Stimulated activated CD4-positive, alpha-beta T cell treated with anti-CD3 and anti-CD28 coated beads, Interleukin-1b, Interleukin-23, amount 100 ng/mL, for 48 hours (primary cell): ENCODE data around the gene FLT3.
"Not testable (repeated sequence)": the region's sequence is repeated elsewhere in the genome, so short reads cannot be mapped to it uniquely, and the experiment has no call there.

Experiments
- DNase-seq: peaks from one replicate; pipeline ENCODE4 v3.0.0-alpha.2; 2020

FLT3 gene

DNA sequence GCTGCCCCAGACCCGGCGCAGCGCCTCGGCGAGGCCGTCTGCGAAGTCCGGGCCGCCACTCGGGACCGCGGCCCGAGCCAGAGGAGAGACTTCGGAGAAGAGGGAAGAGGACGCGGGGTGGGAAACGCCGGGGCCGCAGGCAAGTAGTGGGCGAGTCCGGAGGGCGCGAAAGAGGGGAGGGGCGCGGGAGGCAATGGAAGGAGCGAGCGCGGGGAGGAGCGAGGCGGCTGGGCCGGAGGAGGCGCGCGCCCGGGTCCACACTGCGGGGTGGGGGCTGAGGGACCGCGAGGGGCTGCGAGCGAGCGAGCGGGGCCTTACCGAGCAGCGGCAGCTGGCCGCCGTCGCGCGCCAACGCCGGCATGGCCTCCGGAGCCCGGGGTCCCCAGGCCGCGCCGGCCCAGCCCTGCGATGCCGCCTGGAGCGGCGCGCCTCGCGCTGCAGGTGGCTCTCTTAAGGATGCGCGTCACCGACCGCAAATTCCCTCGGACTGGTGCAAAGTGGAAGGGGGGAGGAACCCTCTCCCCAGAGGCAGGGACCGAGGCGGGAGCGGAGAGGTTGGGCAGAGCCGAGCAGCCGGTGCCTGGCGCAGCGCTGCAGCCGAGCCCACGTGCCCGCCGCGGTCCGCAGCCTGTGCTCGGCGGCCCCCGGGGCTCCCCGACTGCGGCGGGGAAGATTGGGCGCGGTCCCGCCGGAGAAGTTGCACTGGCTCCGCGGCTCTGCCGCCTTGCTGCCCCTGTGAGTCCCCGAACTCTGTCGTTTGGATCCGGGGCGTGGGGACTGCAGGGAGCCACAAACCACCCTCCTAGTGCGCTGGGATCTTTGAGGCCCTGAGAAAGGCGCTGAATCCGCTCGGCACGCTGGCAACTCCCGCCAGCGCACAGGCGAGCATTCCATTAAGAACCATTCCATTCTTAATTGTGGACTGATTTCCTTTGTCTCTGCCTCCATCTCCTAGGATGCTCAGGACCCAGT, at the start of gene FLT3:
Gene FLT3 (minus strand): TSS at position 427 of the 972 bp plus-strand sequence. CDS start 66 bp downstream, at position 361.
- DNase-seq = peak; percentile 16

DNA sequence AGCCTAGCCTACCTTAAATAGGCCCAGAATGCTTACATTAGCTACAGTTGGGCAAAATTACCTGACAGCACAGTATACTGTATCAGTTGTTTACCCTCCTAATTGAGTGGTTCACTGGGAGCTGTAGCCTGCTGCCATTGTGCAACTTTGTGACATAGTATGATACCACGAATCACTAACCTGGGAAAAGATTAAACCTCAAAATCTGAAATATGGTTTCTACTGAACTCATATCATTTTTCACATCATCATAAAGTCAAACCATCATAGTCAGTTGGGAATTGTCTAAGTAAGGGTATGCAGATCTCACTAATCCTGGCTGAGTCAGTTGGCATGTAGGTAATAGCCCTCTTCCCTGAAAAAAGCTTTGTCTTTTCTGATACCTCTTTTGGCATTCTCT, 47.1 kb upstream of the FLT3 start:
- DNase-seq = peak; percentile 6

DNA sequence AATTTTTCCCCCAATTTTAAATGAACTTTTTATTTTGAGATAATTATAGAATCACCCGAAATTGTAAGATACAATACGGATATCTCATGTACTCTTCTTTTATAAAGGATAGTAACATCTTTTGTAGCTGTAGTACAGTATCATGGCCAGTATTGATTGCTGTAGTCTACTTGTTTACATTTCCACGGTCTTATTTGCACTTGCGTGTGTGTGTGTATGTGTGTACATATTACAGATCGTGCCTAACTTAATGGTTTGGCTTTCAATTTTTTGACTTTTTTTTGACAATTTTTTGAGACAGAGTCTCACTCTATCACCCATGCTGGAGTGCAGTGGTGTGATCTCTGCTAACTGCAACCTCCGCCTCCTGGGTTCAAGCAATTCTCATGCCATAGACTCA, 44.7 kb upstream of the FLT3 start:
- no peak for DNase-seq

DNA sequence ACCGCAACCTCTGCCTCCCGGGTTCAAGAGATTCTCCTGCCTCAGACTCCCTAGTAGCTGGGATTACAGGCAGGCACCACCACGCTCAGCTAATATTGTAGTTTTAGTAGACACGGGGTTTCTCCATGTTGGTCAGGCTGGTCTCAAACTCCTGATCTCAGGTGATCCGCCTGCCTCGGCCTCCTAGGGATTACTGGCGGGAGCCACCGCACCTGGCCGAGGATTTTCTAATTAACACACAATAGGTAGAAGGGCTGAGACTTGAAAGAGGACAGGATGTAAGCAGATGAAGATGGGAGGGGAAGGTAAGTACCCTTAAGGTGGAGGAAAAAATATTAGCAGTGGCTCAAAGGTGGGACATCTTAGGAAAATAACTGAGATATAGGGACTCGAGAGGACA, 41.2 kb upstream of the FLT3 start:
- DNase-seq = not testable (repeated sequence)

- DNase-seq = no peak
Measured at GRCh38 chr13:28140433-28141125, 40.2 kb upstream of the FLT3 start.

- DNase-seq = peak; percentile 87
Measured at GRCh38 chr13:28138756-28139470, 38.5 kb upstream of the FLT3 start.

DNA sequence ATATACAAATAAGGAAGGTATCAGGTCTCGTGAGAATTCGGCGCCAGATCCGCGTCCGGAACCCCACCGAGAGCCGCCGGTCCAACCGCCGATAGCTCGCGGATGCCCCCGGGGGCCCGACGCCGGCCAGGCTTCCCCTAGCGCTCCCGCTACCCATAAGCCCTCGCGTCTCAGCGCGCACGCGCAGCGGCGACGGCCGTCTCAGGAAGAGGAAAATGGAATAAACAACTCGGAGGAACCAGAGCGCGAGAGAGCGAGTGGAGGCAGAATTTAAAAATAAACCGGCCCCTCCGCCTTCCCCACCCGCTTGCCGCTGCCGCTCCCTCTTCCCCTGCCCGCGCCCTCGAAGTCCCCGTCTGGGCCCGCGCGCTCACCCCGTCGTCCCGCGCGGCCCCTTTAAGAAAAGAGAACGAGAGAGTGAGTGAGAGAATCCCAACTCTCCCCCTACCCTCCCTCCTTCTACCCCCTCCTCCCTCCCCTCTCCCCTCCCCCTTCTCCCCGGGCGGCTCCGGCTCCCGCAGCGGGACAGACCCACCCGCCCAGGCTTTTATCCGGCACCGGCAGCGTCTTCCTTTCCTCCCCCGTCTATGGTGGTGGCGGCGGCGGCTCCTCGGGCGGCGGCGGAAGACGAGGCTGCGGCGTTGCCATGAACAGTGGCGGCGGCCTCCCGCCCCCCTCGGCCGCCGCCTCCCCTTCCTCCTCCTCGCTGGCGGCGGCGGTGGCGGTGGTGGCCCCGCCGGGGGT, 37.8 kb upstream of the FLT3 start, which contains the start of gene PAN3:
Gene PAN3 (plus strand): TSS at position 534 of the 744 bp plus-strand sequence. CDS start 113 bp downstream, at position 647.
- DNase-seq = peak; percentile 90

GRCh38 chr13:28137596-28137995, 37.2 kb upstream of the FLT3 start:
- DNase-seq = no peak

GRCh38 chr13:28136916-28137315, 36.5 kb upstream of the FLT3 start:
- no peak for DNase-seq

DNA sequence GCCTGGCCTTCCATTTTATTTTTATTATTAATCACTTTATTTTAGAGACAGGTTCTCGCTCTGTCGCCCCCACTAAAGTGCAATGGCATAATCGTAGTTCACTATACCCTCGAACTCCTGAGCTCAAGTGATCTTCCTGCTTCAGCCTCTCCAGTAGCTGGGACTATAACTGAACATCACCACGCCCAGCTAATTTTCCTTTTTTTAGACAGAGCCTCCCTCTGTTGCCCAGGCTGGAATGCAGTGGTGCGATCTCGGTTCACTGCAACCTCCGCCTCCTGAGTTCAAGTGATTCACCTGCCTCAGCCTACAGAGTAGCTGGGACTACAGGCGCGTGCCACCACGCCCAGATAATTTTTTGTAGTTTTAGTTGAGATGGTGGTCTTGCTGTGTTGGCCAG, 31.3 kb upstream of the FLT3 start:
- no peak for DNase-seq

GRCh38 chr13:28129911-28130693, 29.7 kb upstream of the FLT3 start:
- DNase-seq = no peak

DNA sequence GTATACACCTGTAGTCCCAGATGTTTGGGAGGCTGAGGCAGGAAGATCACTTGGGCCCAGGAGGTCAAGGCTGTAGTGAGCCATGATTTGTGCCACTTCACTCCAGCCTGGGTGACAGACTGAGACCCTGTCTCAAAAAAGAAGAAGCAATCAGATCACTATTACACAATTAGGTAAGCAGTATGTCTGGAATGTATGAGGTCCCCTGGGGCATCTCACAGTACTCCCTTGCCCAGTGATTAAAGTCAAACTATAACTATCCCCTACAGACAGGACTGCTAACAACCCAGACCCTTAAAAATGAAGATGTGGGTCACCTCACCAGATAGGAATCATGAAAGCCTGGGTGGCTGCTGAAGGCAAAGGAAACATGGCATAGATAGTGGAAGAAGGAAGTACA, 28.6 kb upstream of the FLT3 start:
- no peak for DNase-seq

GRCh38 chr13:28128030-28128429, 27.7 kb upstream of the FLT3 start:
- no peak for DNase-seq

GRCh38 chr13:28121224-28121623, 20.8 kb upstream of the FLT3 start:
- no peak for DNase-seq

- no peak for DNase-seq
Measured at GRCh38 chr13:28120317-28120716, 19.9 kb upstream of the FLT3 start.

- no peak for DNase-seq
Measured at GRCh38 chr13:28117689-28118377, 17.5 kb upstream of the FLT3 start.

DNA sequence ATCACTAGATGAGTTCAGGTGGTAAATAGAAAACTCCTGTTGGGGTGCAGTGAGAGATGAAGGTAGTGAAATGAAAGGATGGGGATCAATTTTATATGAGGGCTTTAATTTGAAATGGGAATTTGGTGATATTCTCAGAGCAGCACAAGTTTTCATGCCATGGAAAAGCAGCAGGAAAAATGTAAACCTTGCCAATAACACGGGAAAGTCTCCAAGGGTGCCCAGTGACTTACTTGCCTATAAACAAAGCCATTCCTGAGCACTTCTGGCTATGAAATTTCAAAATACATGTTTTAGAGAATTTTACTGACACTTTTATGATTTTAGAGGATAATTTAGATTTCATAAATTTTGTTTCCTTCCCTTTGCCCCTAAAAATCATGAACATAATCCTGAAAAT, 16.4 kb upstream of the FLT3 start:
- no peak for DNase-seq

- no peak for DNase-seq
Measured at GRCh38 chr13:28110414-28110813, 10.0 kb upstream of the FLT3 start.

DNA sequence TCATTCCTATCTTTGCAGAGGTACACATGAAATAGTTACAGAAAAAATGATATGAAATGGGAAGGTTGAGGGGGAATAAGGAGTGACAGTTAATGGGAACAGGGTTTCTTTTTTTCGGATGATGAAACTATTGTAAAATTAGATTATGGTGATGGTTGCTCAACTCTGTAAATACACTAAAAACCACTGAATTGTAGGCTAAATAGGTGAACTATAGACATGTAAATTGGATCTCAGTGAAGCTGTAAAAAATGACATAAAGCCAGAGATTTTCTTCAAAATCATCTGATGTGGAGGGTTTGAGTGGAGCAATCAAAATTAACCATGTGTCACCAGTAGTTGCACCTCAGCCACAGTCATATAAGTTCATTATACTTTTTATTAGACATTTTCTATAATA, 6.6 kb upstream of the FLT3 start:
- DNase-seq = no peak

DNA sequence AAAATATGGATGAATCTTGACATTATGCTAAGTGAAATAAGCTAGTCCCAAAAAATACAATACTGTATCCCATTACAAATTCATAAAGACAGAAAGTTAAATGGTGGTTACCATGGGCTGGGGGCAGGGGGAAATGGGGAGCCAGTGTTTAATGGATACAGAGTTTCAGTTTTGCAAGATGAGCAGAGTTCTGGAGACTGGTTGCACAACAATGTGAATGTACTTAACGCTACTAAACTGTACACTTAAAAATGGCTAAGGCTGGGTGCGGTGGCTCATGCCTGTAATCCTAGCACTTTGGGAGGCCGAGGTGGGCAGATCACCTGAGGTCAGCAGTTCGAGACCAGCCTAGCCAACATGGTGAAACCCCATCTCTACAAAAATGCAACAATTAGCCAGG, 1.5 kb upstream of the FLT3 start:
- not testable (repeated sequence) for DNase-seq
